DND-41 (cell line): Measurements from ENCODE around the gene TH.

Experiments used
- CTCF ChIP-seq: IDR thresholded peaks from 2 replicates; pipeline ENCODE4 v1.5.1; 2012; ENCODE audit warnings: borderline replicate concordance, low read length, moderate library complexity, mild to moderate bottlenecking; ENCODE audit not compliant: poor library complexity, severe bottlenecking; ENCODE audit errors: extremely low read depth
- EZH2 ChIP-seq: IDR thresholded peaks from 3 replicates; pipeline ENCODE4 v1.6.1; 2012; ENCODE audit warnings: borderline replicate concordance, low read depth, mild to moderate bottlenecking, moderate library complexity, low read length, inconsistent platforms; ENCODE audit not compliant: severe bottlenecking

- TF ChIP-seq CTCF (no peak), EZH2 (no peak)
Observed at GRCh38 chr11:2146051-2146450, 25.6 kb downstream of the TH start.
